HG02798 (cell line): ENCODE data around the gene NEDD8.
A peak's percentile ranks its signal among the peaks of the same experiment; 100 is the strongest.
"Not testable (repeated sequence)": the region's sequence is repeated elsewhere in the genome, so short reads cannot be mapped to it uniquely, and the experiment has no call there.

ENCODE experiments used
- ATAC-seq: cut with Tn5 transposase; IDR thresholded peaks from one replicate; pipeline ENCODE4 v1.9.1; 2021; ENCODE audit warnings: mild to moderate bottlenecking; ENCODE audit not compliant: unreplicated experiment, poor library complexity

NEDD8 gene

DNA sequence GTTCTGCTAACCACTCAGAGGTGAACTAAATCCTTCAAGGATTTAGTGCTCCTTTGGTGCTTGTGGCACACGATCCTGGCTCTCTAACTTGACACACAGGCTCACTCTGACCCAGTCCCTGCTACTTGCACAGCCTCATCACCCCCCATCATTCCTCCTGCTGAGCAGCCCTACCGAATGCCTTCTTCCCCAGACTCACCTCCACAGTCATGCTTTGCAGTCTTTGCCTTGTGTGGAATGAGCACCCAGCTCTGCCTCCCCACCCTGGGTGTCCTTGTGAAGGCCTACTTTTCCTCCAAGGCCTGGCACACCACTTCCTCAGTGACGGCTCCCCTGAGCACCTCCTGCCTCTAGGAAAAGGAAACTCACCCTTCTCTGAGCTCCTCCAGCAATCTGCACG lies 18.2 kb upstream of the NEDD8 start:
- no peak for ATAC-seq

DNA sequence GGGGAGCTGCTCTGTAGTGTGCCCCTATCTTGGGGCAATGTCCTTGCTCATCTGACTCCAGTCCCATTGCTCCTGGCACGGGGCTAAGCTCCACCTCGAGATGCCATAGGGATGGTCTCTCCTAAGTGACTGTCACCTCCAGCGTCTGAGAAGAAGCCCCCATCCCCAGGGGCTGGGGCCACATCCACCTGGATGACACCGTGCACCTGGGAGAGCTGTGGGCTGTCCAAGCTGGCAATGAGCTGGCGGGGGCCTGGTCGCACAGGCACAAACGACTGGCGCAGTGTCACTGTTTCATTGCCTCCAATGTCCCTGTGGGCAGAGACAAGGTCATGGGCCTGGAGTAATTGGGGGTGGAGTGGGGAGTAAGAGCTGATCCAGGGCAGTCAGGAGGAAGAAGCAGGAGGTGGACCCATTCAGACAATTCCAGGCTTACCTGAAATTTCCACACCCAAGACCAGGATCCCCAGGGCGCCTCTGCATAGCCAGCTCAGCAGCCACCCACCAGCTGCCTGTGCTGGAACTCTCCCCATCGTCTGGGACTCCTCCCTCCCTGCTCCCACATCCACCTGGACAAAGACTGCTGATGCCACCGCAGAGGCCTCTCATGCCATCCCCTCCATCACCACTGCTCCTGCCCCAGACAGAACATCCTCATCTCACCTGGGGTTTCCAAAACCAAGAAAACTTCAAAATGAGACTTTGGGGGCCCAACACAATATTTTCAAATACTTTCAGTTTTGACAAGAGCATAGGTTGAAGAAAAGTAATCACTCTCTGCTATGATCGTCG lies 17.3 kb upstream of the NEDD8 start:
- no peak for ATAC-seq

DNA sequence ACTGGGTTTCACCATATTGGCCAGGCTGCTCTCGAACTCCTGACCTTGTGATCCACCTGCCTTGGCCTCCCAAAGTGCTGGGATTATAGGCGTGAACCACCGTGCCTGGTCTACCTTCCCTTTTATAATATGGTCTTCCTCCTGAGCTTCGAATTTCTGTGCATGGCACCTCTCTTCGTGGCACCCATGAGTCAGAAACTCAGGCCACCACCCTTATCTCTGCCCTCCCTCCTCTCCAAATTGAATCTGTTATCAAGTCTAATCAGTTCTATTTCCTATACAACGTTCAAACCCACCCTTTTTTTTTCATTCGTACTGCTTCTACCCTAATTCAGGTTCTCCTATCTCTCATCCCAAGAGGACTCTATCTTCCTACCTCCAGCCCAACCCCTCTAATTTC lies 15.3 kb upstream of the NEDD8 start:
- ATAC-seq = no peak

DNA sequence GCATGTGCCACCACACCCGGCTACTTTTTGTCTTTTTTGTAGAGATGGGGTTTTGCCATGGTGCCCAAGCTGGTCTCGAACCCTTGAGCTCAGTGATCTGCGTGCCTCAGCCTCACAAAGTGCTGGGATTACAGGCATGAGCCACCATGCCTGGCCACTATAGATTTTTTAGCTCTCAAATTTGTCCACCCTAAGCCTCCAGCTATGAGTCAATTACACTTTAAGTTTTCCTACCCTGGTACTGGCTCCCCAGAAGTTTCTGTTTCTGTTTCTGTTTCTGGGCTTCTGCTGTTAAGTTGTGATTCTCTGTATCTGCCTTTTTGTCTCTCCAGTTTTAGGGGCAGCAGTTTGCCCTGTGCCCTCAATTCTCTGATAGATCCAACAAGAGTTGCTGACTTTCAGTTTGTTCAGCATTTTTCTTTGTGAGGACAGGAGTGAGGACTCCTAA lies 14.6 kb upstream of the NEDD8 start:
- ATAC-seq = no peak

DNA sequence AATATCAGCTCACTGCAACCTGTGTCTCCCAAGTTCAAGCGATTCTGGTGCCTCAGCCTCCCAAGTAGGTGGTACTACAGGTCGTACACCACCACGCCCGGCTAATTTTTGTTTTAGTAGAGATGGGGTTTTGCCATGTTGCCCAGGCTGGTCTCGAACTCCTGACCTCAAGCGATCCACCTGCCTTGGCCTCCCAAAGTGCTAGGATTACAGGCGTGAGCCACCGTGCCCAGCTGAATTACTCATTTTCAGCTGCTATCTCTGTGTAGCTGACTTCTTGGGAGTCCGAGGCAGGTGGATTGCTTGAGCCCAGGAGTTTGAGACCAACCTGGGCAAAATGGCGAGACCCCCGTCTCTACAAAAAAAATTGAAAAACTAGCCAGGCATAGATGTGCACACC lies 13.2 kb upstream of the NEDD8 start:
- not testable (repeated sequence) for ATAC-seq

DNA sequence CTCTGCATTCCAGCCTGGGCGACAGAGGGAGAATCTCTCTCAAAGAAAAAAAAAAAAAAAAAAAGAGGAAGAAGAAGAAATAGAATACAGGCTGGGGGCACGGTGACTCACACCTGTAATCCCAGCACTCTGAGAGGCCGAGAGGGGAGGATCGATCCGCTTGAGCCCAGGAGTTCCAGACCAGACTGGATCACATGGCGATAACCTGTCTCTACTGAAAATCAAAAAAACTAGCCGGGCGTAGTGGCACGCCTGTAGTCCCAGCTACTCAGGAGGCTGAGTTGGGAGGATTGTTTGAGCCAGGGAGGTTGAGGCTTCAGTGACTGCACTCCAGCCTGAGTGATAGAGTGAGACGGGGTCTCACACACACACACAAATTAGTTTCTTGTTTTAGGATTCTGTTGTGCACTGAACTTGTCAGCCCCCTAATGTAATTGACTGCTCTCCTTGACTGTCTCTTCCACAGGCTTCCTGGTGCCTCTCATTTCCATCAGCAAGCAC lies 11.2 kb upstream of the NEDD8 start:
- ATAC-seq = no peak

DNA sequence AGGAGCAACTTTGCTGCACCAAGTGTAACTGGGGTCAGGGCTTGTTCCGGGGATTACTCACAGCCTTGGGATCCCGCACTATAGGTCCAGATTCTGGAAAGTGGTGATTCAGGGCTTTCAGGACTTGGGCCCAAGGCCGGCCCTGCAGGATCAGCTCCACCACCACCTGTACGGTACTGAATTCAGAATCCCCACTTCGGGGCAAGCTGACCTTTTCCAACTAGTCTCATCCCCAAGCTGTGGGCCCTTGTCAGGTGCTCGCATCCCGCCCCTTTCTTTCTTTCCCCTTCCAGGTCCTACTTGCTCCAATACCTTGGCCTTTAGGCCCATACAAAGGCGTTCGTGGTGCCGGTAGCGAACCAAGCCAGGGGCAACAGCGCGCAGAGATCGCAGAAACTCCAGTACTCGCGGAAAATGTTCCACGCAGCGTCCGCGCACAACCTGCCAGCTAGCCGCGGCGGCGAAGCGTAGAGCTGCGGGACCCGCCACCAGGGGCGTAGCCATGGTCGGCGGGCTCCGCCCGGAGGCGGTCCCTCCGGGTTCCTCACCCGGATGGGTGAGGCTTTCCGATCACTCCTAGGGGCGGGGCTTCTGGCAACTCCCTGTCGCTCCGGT lies 9.8 kb upstream of the NEDD8 start:
- ATAC-seq = peak; percentile 85

DNA sequence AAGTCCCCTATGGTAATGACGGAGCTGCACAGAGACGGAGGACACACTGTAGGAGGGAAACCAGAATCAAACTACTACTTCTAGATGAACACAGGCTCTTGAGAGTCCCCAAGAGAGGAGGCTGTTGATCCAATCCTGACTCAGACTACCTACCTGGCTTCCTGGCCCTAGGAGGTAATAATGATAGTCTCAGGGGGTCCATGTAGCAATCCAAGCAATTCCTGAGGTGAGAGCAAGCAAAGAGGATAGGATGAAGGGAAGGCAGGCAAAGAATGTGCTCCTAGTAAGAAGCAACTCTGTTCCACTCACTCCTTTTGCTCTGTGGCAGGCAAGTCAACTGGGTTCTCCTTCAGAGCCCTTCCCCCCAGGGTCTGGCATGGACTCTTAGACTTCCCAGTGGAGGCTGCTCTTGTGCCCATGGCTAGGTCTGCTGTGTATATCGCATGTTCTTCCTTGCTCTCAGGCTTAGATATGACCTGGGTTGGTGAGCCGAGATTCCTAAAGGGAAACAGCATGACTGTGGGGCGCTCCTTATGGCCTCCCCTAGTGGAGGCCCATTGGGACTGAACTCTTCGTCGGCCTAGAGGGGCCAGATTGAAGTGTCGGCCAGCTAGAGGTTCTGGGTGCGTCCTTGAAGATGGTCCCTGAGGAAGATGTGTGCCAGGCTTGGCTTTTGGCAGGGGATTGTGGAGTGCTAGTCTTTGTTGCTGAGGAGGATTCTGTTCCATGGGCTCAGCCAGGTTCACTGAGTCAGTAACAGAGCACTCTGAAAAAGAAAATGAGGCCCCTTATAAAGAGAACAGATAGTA lies 8.1 kb upstream of the NEDD8 start:
- ATAC-seq = no peak

DNA sequence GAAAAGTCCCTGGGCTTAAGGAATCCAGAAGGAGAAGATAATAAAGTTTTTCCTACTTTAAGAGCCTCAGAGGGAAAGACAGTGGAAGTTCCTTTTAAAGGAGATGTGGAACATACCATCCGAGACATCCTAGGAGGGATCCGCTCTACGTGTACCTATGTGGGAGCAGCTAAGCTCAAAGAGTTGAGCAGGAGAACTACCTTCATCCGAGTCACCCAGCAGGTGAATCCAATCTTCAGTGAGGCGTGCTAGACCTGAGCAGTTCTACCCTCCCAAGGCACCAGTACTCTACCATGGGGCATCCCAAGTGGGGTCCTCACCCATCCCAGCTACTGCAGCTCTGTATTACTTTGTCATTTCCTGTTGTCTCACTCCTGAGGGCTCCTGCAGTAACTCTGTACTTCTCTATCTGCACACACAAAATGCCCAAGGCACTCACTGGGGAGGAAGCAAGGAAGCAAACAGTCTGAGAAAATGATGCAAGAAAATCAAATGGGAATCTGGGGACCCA lies 6.4 kb upstream of the NEDD8 start:
- ATAC-seq = no peak

DNA sequence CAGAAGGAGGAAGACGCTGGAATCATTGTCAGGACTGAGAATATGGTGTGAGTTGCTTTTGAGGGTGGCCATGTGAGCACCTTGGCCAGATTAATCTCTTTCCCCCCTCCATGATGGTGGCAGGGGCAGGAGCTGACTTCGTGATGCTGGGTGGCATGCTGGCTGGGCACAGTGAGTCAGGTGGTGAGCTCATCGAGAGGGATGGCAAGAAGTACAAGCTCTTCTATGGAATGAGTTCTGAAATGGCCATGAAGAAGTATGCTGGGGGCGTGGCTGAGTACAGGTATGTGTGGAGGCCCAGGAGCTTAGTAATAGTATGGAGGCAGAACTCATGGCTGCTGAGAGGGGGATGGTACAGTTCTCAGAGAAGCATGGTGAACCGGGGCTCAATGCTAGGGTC lies 6.0 kb upstream of the NEDD8 start:
- ATAC-seq = no peak

DNA sequence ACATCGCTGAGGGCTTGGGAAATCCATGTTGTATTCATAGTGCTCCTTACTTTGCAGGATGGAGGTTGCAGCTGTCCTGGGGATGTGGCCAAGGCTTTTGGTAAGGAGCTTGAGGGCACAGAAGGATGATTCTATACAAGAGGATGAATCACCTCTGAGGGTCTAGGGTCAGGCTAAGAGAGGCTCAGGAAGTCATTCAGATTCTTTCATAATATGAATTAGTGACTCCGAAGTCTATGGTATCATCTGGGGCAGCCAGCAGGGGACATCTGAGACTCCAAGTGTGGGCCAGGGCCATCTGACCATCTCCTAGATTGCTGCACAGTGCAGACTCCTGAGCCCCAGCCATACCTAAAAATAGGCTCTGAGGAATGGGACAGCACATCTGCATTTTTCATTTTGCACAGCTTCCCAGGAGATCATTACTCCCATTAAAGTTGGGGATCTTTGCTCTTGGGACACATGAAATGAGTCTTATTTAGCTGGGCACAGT lies 5.3 kb upstream of the NEDD8 start:
- no peak for ATAC-seq

DNA sequence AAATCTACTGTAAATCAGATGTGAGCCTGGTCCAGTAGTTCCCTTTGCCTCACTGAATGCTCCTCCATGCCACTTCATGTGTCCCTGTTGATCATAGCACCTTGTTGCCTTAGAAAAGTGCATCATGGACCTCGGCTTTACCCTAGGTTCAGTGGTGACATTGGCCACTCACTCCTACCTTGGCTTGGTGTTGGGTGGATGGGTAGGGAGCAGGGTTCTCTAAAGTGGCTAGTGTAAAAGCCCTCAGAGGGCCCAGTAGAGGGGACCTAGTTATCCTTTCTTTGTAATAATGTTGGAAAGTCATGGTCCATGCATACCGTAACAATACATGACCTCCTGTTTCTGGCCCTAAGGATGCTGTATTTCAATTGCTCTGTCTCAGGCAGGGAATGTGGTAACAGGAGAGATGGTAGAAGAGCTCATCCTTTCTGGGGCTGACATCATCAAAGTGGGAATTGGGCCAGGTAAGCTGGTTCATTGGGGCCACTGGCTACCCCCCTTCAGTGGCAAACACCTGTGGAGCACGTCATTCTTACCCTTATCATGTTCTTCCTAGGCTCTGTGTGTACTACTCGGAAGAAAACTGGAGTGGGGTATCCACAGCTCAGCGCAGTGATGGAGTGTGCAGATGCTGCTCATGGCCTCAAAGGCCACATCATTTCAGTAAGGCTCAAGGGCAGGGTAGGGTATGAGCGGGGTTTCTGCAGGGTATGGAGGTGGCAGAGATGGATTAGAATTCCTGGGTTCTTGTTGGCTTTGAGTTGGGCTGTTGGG lies 4.7 kb upstream of the NEDD8 start:
- ATAC-seq = no peak

DNA sequence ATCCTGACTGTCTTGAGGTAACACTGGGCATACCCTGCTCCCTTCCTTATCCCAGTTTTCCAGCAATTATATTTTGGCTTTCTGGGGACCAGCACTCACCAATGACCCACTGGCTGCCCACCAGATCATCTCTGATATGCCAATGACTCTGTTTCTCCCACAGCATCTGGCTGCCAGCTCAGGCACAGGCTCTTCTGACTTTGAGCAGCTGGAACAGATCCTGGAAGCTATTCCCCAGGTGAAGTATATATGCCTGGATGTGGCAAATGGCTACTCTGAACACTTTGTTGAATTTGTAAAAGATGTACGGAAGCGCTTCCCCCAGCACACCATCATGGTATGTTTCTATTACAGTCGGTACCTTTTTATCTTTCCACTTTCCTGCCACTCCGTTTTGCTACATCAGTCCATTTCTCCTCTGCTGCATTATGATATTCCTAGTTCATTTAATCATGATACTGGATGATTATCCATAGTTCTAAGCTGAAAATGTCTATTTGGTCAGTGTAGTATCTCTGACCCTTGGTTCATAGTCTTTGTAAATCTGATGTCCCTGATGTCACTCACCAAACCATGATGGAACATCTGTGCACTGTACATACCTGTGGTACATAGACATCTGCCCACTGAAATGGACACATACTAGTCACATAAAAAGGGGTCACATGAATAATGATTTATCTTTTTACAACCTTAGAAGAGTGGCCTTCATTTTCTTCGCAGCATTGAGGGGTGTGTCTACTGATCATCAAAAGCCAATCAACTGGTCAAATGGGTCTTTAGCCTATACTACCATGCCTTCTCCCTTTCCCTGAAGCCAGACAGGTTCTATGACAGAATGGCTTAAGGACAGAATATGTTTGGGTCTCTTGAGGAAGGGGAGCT lies 3.9 kb upstream of the NEDD8 start:
- no peak for ATAC-seq

DNA sequence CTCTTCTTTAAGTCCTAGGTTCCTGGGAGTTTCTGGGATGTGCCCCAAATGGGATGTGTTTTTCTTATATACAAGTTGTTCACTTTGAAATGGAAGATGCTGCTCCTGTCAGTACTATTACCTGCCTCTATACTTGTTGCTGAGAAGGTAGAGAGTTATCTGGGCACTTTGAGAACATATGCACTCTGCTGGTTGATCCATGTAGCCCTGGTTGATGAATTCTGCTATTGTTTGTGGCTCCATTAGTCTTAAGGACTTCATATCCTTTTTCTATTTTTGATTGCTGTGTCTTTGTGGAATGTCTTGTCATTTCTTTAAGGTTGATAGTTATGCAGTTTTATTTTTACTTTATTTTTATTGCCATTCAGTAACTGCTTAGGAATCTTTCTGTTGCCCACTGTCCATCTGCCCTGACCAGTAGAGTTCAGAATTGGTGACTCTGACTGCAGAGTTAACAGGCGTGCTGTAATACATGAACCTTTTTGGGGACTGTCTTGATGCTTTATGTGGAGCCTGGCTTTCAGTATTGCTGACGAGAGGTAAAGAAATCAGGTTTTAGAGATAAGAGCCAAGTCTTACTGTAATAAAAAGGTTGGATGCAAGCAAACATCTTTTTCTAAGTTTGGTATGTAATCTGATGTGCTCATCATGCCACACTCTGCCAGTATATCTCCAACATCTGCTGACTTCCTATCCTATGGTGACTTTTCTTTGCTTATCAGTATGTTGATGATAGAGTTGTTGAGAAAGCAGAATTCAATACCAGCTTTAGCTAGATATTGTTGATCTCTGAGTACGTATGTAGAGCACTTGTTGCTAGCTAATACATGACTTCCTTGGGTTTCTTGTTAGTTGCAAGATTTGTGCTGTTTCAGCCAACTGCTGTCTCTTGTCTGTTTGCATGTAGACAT lies 2.2 kb upstream of the NEDD8 start:
- ATAC-seq = no peak

DNA sequence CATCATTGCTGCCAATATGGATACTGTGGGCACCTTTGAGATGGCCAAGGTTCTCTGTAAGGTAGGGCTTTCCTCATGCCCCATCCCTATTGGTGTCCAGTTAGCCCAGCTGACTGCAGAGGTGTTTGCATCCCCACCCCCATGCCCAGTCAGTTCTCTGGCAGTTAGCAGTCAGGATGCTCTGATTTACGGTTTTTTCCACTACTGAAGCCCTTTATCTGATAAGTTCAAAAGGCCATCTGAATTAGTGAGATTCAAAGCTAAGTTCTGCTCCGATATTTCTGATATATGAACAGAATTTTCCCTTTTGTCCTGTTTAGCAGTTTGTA lies 1.3 kb upstream of the NEDD8 start:
- ATAC-seq = no peak

DNA sequence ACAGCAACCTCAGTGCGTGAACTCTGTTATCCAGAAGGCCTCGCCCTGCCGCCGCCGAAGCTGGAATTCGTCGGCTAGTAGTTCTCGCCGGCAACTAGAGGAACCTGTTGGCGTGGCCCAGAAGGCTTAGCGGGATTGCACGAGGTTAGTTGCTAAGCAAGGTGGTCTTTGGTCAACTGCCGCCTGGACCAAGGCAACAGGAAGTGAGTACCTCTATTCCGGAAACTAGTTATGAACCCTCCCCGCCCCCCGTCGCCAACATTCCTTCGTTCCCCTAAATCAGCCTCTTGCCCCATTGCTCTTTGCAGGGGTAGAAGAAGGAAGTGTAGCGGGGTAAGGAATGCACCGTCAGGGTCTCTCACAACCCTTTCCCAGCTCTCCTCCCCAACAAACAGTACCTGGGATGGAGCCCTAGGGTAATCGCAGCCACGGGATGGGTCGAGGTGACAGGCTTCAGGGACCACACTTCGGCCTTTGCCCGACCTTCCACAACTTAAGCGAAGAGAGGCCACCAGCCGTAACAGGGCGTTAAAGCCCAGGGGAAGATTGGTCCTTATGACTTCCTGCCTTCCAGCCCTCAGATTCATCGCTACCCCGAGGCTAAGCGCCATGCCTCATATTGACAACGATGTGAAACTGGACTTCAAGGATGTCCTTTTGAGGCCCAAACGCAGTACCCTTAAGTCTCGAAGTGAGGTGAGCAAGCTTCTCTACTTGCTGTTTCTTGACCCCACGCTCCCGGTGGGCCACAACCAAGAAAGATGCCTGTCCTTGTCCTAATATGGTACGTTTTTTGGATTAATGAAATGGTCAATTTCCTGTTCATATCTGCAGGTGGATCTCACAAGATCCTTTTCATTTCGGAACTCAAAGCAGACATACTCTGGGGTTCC lies 724 bp upstream of the NEDD8 start, which contains the start of gene GMPR2:
TSS of gene GMPR2 (plus strand) at position 285 of the 893 bp plus-strand sequence. CDS start at position 610, 325 bp downstream.
- peak; percentile 74 for ATAC-seq
